NCI-H128 (cell line): ENCODE data around the gene MFAP5.
"Not testable (repeated sequence)": the region's sequence is repeated elsewhere in the genome, so short reads cannot be mapped to it uniquely, and the experiment has no call there.

Experiments
- DNase-seq: peaks from one replicate; lab custom pipeline; 2025; ENCODE audit not compliant: unreplicated experiment; lab: John Stamatoyannopoulos, UW

MFAP5 gene

GRCh38 chr12:8635342-8636006 lies 27.2 kb downstream of the MFAP5 start:
- not testable (repeated sequence) for DNase-seq

GRCh38 chr12:8630131-8630530 lies 32.5 kb downstream of the MFAP5 start:
- DNase-seq, result no peak

- no peak for DNase-seq
Measured at GRCh38 chr12:8629486-8630033, 33.1 kb downstream of the MFAP5 start.

GRCh38 chr12:8628731-8629130 lies 33.9 kb downstream of the MFAP5 start:
- DNase-seq, result no peak

GRCh38 chr12:8624750-8625149 lies 37.9 kb downstream of the MFAP5 start:
- not testable (repeated sequence) for DNase-seq

- DNase-seq, result no peak
Measured at GRCh38 chr12:8622646-8623045, 40.0 kb downstream of the MFAP5 start.

- no peak for DNase-seq
Measured at GRCh38 chr12:8615206-8615605, 47.4 kb downstream of the MFAP5 start.

- not testable (repeated sequence) for DNase-seq
Measured at GRCh38 chr12:8613881-8614280, 48.7 kb downstream of the MFAP5 start.

- DNase-seq, result no peak
Measured at GRCh38 chr12:8612629-8613028, 50.0 kb downstream of the MFAP5 start, which contains the start of gene AICDA. AICDA (minus strand) TSS chr12:8612859; CDS start chr12:8612767, 92 bp downstream.

- no peak for DNase-seq
Measured at GRCh38 chr12:8609061-8609570, 53.5 kb downstream of the MFAP5 start.

GRCh38 chr12:8606890-8607289 lies 55.7 kb downstream of the MFAP5 start:
- DNase-seq, result no peak

GRCh38 chr12:8605057-8605456 lies 57.6 kb downstream of the MFAP5 start:
- no peak for DNase-seq

GRCh38 chr12:8603856-8604255 lies 58.8 kb downstream of the MFAP5 start:
- DNase-seq, result no peak

GRCh38 chr12:8603286-8603685 lies 59.3 kb downstream of the MFAP5 start:
- DNase-seq, result no peak

- DNase-seq, result no peak
Measured at GRCh38 chr12:8596561-8596960, 66.1 kb downstream of the MFAP5 start.
